Measurements from ENCODE around the gene PARVB. TPM values are rescaled to one million over a fixed set of nuclear protein-coding genes. Genes with fewer than 3 reads are reported as not detected.

PARVB gene
- total and polyA plus RNA-seq, 2 of the 8 experiments (the other 6 are each of a cell fraction or from before 2014, with no cell fraction given), result 14.5 to 18.6 TPM

GRCh38 chr22:44030702-44031082 is 6.6 kb downstream of the PARVB start:
- no peaks in the 10 kb centered on the region for H3K23me2 ChIP-seq (ENCODE audit: low read depth, low read length)
- no peak overlapping the region for H3K23ac ChIP-seq (ENCODE audit: insufficient read length)
- H3K56ac ChIP-seq (replicated peaks; ENCODE audit: insufficient read length, low read depth, low read length), result no peak overlapping the region
- no peak overlapping the region for H2BK120ac ChIP-seq (replicated peaks; ENCODE audit: low read depth, low read length)
- no peak overlapping the region for H3K4me3 ChIP-seq (ENCODE audit: extremely low read depth in 1 of 4, insufficient read depth in 2 of 4, low read depth in 3 of 4, low read length in 4 of 4)
- H4K20me1 ChIP-seq (replicated peaks in 1 of 2; ENCODE audit: control insufficient read depth in 1 of 2, insufficient read depth in 2 of 2, low read length in 2 of 2), result no peaks in the 10 kb centered on the region
- H3K27me3 ChIP-seq (replicated peaks in 1 of 4; ENCODE audit: control insufficient read depth in 3 of 4, extremely low read depth in 1 of 4, insufficient read depth in 3 of 4, low read length in 3 of 4), result no peaks in the 10 kb centered on the region
- H3K36me3 ChIP-seq (ENCODE audit: control insufficient read depth in 2 of 4, insufficient read depth in 4 of 4, low read length in 3 of 4), result no peaks in the 10 kb centered on the region
- CTCF ChIA-PET (ENCODE audit: partially characterized antibody), result interaction anchor here (0.5 to 1.1 kb wide), 4 partner anchors 20 to 298 kb away, joined by 3 read pairs; no protein-coding TSS in a partner anchor
- FAIRE-seq, result no peak
- peaks cover 0 to 6% (median 0%) of the 10 kb centered on the region in 4 experiments; a peak in 1 of 7 replicates for H3K4me1 ChIP-seq (replicated peaks in 1 of 4; ENCODE audit: control insufficient read depth in 3 of 4, insufficient read depth in 4 of 4, low read length in 3 of 4)
- no peak overlapping the region for H3K14ac ChIP-seq (ENCODE audit: insufficient read length)
- POLR2A ChIA-PET (ENCODE audit: partially characterized antibody), result no interaction called here
- H3K79me2 ChIP-seq (ENCODE audit: control insufficient read depth in 1 of 2, insufficient read depth in 2 of 2, low read length in 2 of 2), result no peaks in the 10 kb centered on the region
- no peak overlapping the region for H2BK5ac ChIP-seq (ENCODE audit: low read depth, low read length)
- H3K79me1 ChIP-seq (ENCODE audit: low read depth, low read length), result no peaks in the 10 kb centered on the region; the same call in 1 of the 2 replicates
- H2BK15ac ChIP-seq (ENCODE audit: low read length), result no peak overlapping the region
- 83% methylated on average over 8 of the region's 8 CpGs; no CpG with 5 or more reads in 1 of the 2 experiments for WGBS, 2 experiments (ENCODE audit: extremely low coverage in 1 of 2, insufficient coverage in 1 of 2, insufficient read length in 1 of 2, insufficient replicate concordance in 2 of 2, low coverage in 1 of 2, low lambda C conversion rate in 2 of 2, missing lambda C conversion rate in 1 of 2)
- no peak overlapping the region for H2BK20ac ChIP-seq (ENCODE audit: low read length)
- H4K91ac ChIP-seq (replicated peaks; ENCODE audit: insufficient read length, low read length), result no peak overlapping the region
- no peak overlapping the region for H2AK5ac ChIP-seq (ENCODE audit: low read depth, low read length)
- no peak for TF ChIP-seq ZNF274 (IDR thresholded peaks at IDR 0.05; ENCODE audit: borderline replicate concordance, extremely low read depth, low read length)
- no peak for TF ChIP-seq POLR2A (IDR thresholded peaks at IDR 0.05; ENCODE audit: control extremely low read depth in 1 of 2, low read depth in 2 of 2, low read length in 2 of 2)
- TF ChIP-seq TAF1 (IDR thresholded peaks at IDR 0.05; ENCODE audit: low read depth, low read length), result no peak
- TF ChIP-seq BRCA1 (IDR thresholded peaks at IDR 0.05; ENCODE audit: low read depth, low read length), result no peak
- no peak for TF ChIP-seq JUN (IDR thresholded peaks at IDR 0.05; ENCODE audit: low read depth, low read length)
- no peak for TF ChIP-seq CEBPB (IDR thresholded peaks at IDR 0.05; ENCODE audit: low read depth, low read length)
- TF ChIP-seq CBX8 (IDR thresholded peaks at IDR 0.05; ENCODE audit: borderline replicate concordance, low read depth, low read length), result no peak
- H3K4ac ChIP-seq (replicated peaks; ENCODE audit: insufficient read length, low read depth, low read length), result no peak overlapping the region
- H4K5ac ChIP-seq (ENCODE audit: insufficient read length, low read depth, low read length), result no peak overlapping the region
- no peak overlapping the region for H3K27ac ChIP-seq (ENCODE audit: low read depth, low read length)
- H3K9me3 ChIP-seq (ENCODE audit: insufficient read depth in 2 of 2, low read depth in 1 of 2, low read length in 1 of 2), result no peaks in the 10 kb centered on the region
- DNase-seq (ENCODE audit: low read depth in 1 of 2, low spot score in 2 of 2), result no peak
- no peak overlapping the region for H2BK12ac ChIP-seq (ENCODE audit: low read depth, low read length)
- H3K18ac ChIP-seq (ENCODE audit: extremely low read depth, low read length), result no peak overlapping the region
- no peak overlapping the region for H3K9ac ChIP-seq (replicated peaks in 1 of 4; ENCODE audit: extremely low read depth in 1 of 4, low read depth in 3 of 4, low read length in 3 of 4)
- no peak overlapping the region; the same call in 1 of the 2 replicates for H4K8ac ChIP-seq (ENCODE audit: extremely low read depth, insufficient read depth, low read length)
- no peak overlapping the region for H3K4me2 ChIP-seq (ENCODE audit: insufficient read depth in 1 of 2, low read depth in 2 of 2, low read length in 2 of 2)
- no peak overlapping the region for H2AFZ ChIP-seq (ENCODE audit: low read length)
